Muscle layer of colon (tissue), 2 donors: ENCODE measurements around the gene TFF1.

ENCODE experiments used
- H3K27ac ChIP-seq: one replicate; pipeline ENCODE4 v1.7.0; 2013; ENCODE audit warnings: low read depth, mild to moderate bottlenecking, low read length, moderate library complexity
- H3K27me3 ChIP-seq, 2 donors: one replicate each; pipeline ENCODE4 v1.7.0; 2013; ENCODE audit warnings: low read length in 2 of 2, mild to moderate bottlenecking in 2 of 2; ENCODE audit not compliant: insufficient read depth in 2 of 2, control insufficient read depth in 1 of 2
- H3K36me3 ChIP-seq: one replicate; pipeline ENCODE4 v1.7.0; 2013; ENCODE audit warnings: mild to moderate bottlenecking, low read length; ENCODE audit not compliant: insufficient read depth
- H3K4me1 ChIP-seq: one replicate; pipeline ENCODE4 v1.7.0; 2013; ENCODE audit warnings: mild to moderate bottlenecking, low read length; ENCODE audit not compliant: insufficient read depth
- H3K4me3 ChIP-seq, 2 donors: one replicate each; pipeline ENCODE4 v1.7.0; 2013; ENCODE audit warnings: low read length in 2 of 2, low read depth in 1 of 2, mild to moderate bottlenecking in 1 of 2, moderate library complexity in 1 of 2
- H3K9ac ChIP-seq: one replicate; pipeline ENCODE4 v1.7.0; 2013; ENCODE audit warnings: low read length
- H3K9me3 ChIP-seq: one replicate; pipeline ENCODE4 v1.7.0; 2013; ENCODE audit warnings: mild to moderate bottlenecking, low read length
- donor health status: abdominal sarcoma.
- donor health status: Adenocarcinoma of cecum.

The TFF1 gene

DNA sequence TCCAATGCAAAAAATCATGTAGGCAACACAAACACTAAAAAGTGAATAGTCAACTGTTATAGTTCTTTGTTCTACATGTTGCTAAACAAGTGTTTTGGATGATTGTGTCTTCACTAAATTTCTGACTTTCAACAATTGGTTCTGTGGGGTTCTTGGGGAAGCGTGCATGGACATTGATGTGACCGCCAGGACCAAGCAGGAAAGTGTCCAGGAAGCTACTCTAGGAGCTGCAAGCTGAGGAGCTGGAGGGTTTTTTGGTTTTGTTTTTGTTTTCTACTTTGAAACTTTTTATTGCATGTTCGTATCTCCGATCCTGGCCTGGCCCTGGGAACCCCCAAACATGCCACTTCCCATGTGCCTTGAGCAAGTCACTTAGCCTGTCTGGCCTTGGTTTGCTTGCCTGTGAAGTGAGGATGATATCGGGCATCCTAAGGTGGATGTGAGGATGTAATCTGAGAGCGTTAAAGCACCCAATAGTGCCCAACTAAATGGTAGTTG is 21.6 kb upstream of the TFF1 start:
- H3K27ac ChIP-seq = no peak overlapping the region
- H3K9me3 ChIP-seq = no peaks in the 10 kb centered on the region
- H3K9ac ChIP-seq = no peak overlapping the region
- H3K27me3 ChIP-seq = no peaks in the 10 kb centered on the region
- no peaks in the 10 kb centered on the region for H3K4me1 ChIP-seq
- no peak overlapping the region for H3K4me3 ChIP-seq
- no peaks in the 10 kb centered on the region for H3K36me3 ChIP-seq

DNA sequence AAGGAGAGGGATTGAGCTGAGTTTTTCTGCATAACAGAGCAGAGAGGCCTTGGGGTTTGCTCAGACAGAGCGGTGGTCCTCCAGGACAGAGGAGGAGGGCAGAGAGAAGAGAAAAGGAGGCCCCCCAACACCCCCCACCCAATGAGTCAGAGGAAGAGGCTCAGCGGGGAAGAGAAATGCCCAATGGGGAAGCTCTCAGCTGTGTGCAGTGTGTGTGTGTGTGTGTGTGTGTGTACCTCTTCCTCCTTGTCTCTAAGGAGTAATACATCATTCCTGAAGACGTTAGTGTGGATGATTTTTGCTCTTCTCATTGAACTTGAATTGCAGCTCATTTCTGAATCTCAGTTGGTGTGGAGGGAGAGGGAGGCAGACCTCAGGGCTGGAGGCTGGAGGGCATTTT is 20.8 kb upstream of the TFF1 start:
- Histone ChIP-seq H3K4me3 (no peak overlapping the region), H3K27ac (no peak overlapping the region), H3K9ac (no peak overlapping the region), H3K4me1 (no peaks in the 10 kb centered on the region), H3K36me3 (no peaks in the 10 kb centered on the region), H3K9me3 (no peaks in the 10 kb centered on the region), H3K27me3 (no peaks in the 10 kb centered on the region)

- Histone ChIP-seq H3K27me3 (no peaks in the 10 kb centered on the region), H3K9ac (no peak overlapping the region), H3K4me3 (no peak overlapping the region), H3K36me3 (no peaks in the 10 kb centered on the region), H3K27ac (no peak overlapping the region), H3K9me3 (no peaks in the 10 kb centered on the region), H3K4me1 (no peaks in the 10 kb centered on the region)
Measured at GRCh38 chr21:42386034-42386591, 19.8 kb upstream of the TFF1 start.

GRCh38 chr21:42385619-42386018 is 19.3 kb upstream of the TFF1 start:
- no peaks in the 10 kb centered on the region for H3K4me1 ChIP-seq
- no peaks in the 10 kb centered on the region for H3K36me3 ChIP-seq
- no peak overlapping the region for H3K4me3 ChIP-seq
- no peaks in the 10 kb centered on the region for H3K9me3 ChIP-seq
- H3K27ac ChIP-seq = no peak overlapping the region
- no peak overlapping the region for H3K9ac ChIP-seq
- no peaks in the 10 kb centered on the region for H3K27me3 ChIP-seq

DNA sequence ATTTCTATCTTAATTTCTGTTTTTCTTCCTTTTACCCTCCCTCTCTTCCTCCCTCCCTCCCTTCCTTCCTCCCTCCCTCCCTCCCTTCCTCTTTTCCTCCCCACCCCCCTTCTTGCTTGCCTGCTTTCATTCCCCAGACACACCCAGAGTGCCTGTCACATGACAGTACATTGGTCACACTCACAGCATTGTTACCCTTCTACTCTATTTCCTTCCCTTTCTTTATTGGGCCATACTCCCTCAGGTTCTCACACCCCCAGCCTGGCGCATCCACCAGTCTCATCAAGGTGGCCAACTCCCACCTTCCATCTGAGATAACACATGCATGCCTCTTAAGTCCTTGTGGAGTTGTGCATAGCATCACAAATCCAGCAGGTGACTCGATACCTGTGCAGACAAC is 18.7 kb upstream of the TFF1 start:
- no peaks in the 10 kb centered on the region for H3K4me1 ChIP-seq
- no peak overlapping the region for H3K9ac ChIP-seq
- no peak overlapping the region for H3K4me3 ChIP-seq

GRCh38 chr21:42384156-42384945 is 18.0 kb upstream of the TFF1 start:
- Histone ChIP-seq H3K4me3 (no peak overlapping the region), H3K27me3 (no peaks in the 10 kb centered on the region), H3K4me1 (no peaks in the 10 kb centered on the region), H3K27ac (no peak overlapping the region), H3K9me3 (no peaks in the 10 kb centered on the region), H3K36me3 (no peaks in the 10 kb centered on the region), H3K9ac (no peak overlapping the region)

More for the DNA sequence above, 18.7 kb upstream of the TFF1 start:
- H3K36me3 ChIP-seq = no peaks in the 10 kb centered on the region
- no peak overlapping the region for H3K27ac ChIP-seq
- H3K27me3 ChIP-seq = no peaks in the 10 kb centered on the region
- H3K9me3 ChIP-seq = no peaks in the 10 kb centered on the region

DNA sequence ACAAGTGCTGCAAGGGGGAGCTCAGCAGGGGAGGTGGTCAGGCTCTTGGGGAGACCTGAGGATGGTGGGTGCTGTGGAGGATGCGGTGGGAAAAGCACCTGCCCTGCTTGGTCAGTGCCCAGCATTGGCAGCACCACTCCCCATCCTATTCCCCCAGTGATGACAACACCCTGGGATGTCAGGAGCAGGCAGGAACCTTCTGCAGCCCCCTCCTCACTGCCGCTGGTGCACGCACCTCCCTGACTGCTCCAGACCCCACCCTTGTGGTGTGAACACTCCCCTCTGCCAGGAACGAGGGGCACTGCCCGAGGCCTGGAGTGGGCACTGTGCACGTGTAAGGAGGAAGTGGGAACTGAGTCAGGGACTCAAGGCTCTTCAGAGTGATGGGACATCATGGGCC is 17.0 kb upstream of the TFF1 start:
- H3K27ac ChIP-seq = no peak overlapping the region
- H3K4me3 ChIP-seq = no peak overlapping the region
- H3K27me3 ChIP-seq = no peaks in the 10 kb centered on the region
- H3K9me3 ChIP-seq = no peaks in the 10 kb centered on the region
- no peaks in the 10 kb centered on the region for H3K4me1 ChIP-seq
- no peaks in the 10 kb centered on the region for H3K36me3 ChIP-seq
- H3K9ac ChIP-seq = no peak overlapping the region

GRCh38 chr21:42382915-42383314 is 16.6 kb upstream of the TFF1 start:
- Histone ChIP-seq H3K9me3 (no peaks in the 10 kb centered on the region), H3K36me3 (no peaks in the 10 kb centered on the region), H3K4me3 (no peak overlapping the region), H3K27ac (no peak overlapping the region), H3K27me3 (no peaks in the 10 kb centered on the region), H3K9ac (no peak overlapping the region), H3K4me1 (no peaks in the 10 kb centered on the region)

GRCh38 chr21:42381347-42381984 is 15.1 kb upstream of the TFF1 start:
- peaks cover 0 to 7% of the 10 kb centered on the region in 2 donors for H3K27me3 ChIP-seq
- H3K4me1 ChIP-seq = no peaks in the 10 kb centered on the region
- no peaks in the 10 kb centered on the region for H3K9me3 ChIP-seq
- no peak overlapping the region for H3K9ac ChIP-seq
- no peak overlapping the region for H3K27ac ChIP-seq
- no peaks in the 10 kb centered on the region for H3K36me3 ChIP-seq
- no peak overlapping the region for H3K4me3 ChIP-seq

GRCh38 chr21:42379426-42380215 is 13.3 kb upstream of the TFF1 start:
- Histone ChIP-seq H3K27ac (no peak overlapping the region), H3K9ac (no peak overlapping the region), H3K27me3 (peaks cover 0 to 13% of the 10 kb centered on the region in 2 donors), H3K36me3 (no peaks in the 10 kb centered on the region), H3K4me1 (no peaks in the 10 kb centered on the region), H3K9me3 (no peaks in the 10 kb centered on the region), H3K4me3 (no peak overlapping the region)

GRCh38 chr21:42378418-42378817 is 12.1 kb upstream of the TFF1 start:
- H3K27ac ChIP-seq = no peak overlapping the region
- H3K27me3 ChIP-seq = peaks cover 0 to 13% of the 10 kb centered on the region in 2 donors
- no peak overlapping the region for H3K4me3 ChIP-seq
- no peak overlapping the region for H3K9ac ChIP-seq
- H3K4me1 ChIP-seq = no peaks in the 10 kb centered on the region
- H3K9me3 ChIP-seq = no peaks in the 10 kb centered on the region
- no peaks in the 10 kb centered on the region for H3K36me3 ChIP-seq
